Hepatocyte (in vitro differentiated cells): Measurements from ENCODE around the gene PTX4. TPM values are rescaled to one million over a fixed set of nuclear protein-coding genes. Genes with fewer than 3 reads are reported as not detected.

ENCODE experiments used
- DNase-seq: peaks from one replicate; pipeline ENCODE4 v3.0.0-alpha.2; 2016; ENCODE audit warnings: low spot score
- H2AFZ ChIP-seq: fragments of 200-600 bp; sonication (generic); 2 replicates; pipeline ENCODE4 v1.6.0; 2016; ENCODE audit warnings: antibody characterized with exemption, mild to moderate bottlenecking
- H3K27ac ChIP-seq: fragments of 200-600 bp; sonication (generic); 2 replicates; pipeline ENCODE4 v1.5.1; 2016; ENCODE audit warnings: mild to moderate bottlenecking
- H3K27me3 ChIP-seq: fragments of 200-600 bp; sonication (generic); 2 replicates; pipeline ENCODE4 v1.6.1; 2016
- H3K36me3 ChIP-seq: fragments of 200-600 bp; sonication (generic); replicated peaks from 2 replicates; pipeline ENCODE4 v1.5.1; 2016; ENCODE audit warnings: low read depth; ENCODE audit not compliant: insufficient read depth
- H3K4me1 ChIP-seq: fragments of 200-600 bp; sonication (generic); 2 replicates; pipeline ENCODE4 v1.5.1; 2016; ENCODE audit warnings: mild to moderate bottlenecking, moderate library complexity; ENCODE audit not compliant: insufficient read depth
- H3K4me2 ChIP-seq: fragments of 200-600 bp; sonication (generic); 2 replicates; pipeline ENCODE4 v1.6.0; 2016
- H3K4me3 ChIP-seq: fragments of 200-600 bp; sonication (generic); 2 replicates; pipeline ENCODE4 v1.5.1; 2016; ENCODE audit warnings: mild to moderate bottlenecking
- H3K79me2 ChIP-seq: fragments of 200-600 bp; sonication (generic); 2 replicates; pipeline ENCODE4 v1.6.0; 2017; ENCODE audit warnings: mild to moderate bottlenecking
- H3K9me2 ChIP-seq: fragments of 200-600 bp; sonication (generic); replicated peaks from 2 replicates; pipeline ENCODE4 v1.6.0; 2017; ENCODE audit warnings: mild to moderate bottlenecking; ENCODE audit not compliant: insufficient read depth
- H3K9me3 ChIP-seq: fragments of 200-600 bp; sonication (generic); 2 replicates; pipeline ENCODE4 v1.5.1; 2016; ENCODE audit warnings: low read depth, mild to moderate bottlenecking
- H4K20me1 ChIP-seq: fragments of 200-600 bp; sonication (generic); 2 replicates; pipeline ENCODE4 v1.6.0; 2016; ENCODE audit warnings: mild to moderate bottlenecking; ENCODE audit not compliant: insufficient read depth, poor library complexity, severe bottlenecking
- EZH2 ChIP-seq: fragments of 200-600 bp; sonication (generic); IDR thresholded peaks from 2 replicates; pipeline ENCODE4 v1.6.1; 2016; ENCODE audit warnings: antibody characterized with exemption, mild to moderate bottlenecking, borderline replicate concordance
- EZH2phosphoT487 ChIP-seq: fragments of 200-600 bp; sonication (generic); IDR thresholded peaks from one replicate; pipeline ENCODE4 v1.6.1; 2018; ENCODE audit warnings: antibody characterized with exemption, mild to moderate bottlenecking, low read depth, moderate library complexity; ENCODE audit not compliant: unreplicated experiment, severe bottlenecking
- WGBS: methylation state at CpG from one replicate; pipeline ENCODE4 v1.1.6; 2016; ENCODE audit warnings: low lambda C conversion rate; ENCODE audit errors: missing lambda C conversion rate; 5-methylcytosine and 5-hydroxymethylcytosine counted together
- polyA plus RNA-seq: library from polyadenylated mRNA; unstranded; fragments of >200 nt; fragmentation: Nextera tagmentation; extraction: Ambion mirVana; gene quantifications from 2 replicates; pipeline ENCODE4 v1.2.1, GENCODE V29; 2016
- total RNA-seq: library from RNA; depleted of rRNA; stranded (reverse); fragments of >200 nt; gene quantifications from 2 replicates; pipeline ENCODE4 v1.2.3, GENCODE V29; 2014
- TF ChIP-seq, protein P1 (sequence below): fragments of 200-600 bp; sonication (generic); IDR thresholded peaks from 2 replicates; pipeline ENCODE4 v1.5.1; 2016; ENCODE audit warnings: antibody characterized with exemption, mild to moderate bottlenecking; ENCODE audit not compliant: poor library complexity

Gene PTX4
- total and polyA plus RNA-seq, 2 experiments from 2014 or later = not detected

DNA sequence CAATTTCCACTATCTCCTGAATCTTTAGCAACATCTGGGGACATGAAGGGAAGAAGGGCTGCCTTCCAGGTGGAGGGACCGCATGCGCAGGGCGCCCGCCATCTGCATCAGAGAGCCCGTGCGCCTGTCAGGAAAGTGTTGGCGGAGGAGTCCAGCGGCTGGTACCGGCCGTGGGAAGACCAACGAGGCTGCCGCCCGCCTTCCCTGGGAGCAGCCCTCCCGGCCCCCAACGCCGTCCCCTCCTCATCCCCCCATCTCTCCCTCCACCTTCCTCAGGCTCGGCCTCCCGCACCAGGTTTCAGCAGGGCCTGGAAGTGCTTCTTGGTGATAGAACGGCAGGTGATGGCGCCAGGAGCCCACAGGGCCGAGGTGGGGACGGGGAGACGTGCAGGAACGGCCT lies 22.7 kb downstream of the PTX4 start:
- no peak overlapping the region for H3K4me2 ChIP-seq
- H3K9me3 ChIP-seq = no peaks in the 10 kb centered on the region
- no peak overlapping the region for H2AFZ ChIP-seq
- H3K4me3 ChIP-seq = no peak overlapping the region
- H3K36me3 ChIP-seq = no peaks in the 10 kb centered on the region
- no peaks in the 10 kb centered on the region for H3K9me2 ChIP-seq
- no peaks in the 10 kb centered on the region for H3K27me3 ChIP-seq
- peaks cover 56% of the 10 kb centered on the region for H3K79me2 ChIP-seq
- no peak for TF ChIP-seq EZH2
- TF ChIP-seq EZH2phosphoT487 = no peak
- TF ChIP-seq, protein P1, sequence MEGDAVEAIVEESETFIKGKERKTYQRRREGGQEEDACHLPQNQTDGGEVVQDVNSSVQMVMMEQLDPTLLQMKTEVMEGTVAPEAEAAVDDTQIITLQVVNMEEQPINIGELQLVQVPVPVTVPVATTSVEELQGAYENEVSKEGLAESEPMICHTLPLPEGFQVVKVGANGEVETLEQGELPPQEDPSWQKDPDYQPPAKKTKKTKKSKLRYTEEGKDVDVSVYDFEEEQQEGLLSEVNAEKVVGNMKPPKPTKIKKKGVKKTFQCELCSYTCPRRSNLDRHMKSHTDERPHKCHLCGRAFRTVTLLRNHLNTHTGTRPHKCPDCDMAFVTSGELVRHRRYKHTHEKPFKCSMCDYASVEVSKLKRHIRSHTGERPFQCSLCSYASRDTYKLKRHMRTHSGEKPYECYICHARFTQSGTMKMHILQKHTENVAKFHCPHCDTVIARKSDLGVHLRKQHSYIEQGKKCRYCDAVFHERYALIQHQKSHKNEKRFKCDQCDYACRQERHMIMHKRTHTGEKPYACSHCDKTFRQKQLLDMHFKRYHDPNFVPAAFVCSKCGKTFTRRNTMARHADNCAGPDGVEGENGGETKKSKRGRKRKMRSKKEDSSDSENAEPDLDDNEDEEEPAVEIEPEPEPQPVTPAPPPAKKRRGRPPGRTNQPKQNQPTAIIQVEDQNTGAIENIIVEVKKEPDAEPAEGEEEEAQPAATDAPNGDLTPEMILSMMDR = no peak
- no peak for DNase-seq
- H4K20me1 ChIP-seq = peaks cover 14% of the 10 kb centered on the region
- H3K4me1 ChIP-seq = no peaks in the 10 kb centered on the region
- WGBS = 93% methylated on average over 20 of the region's 24 CpGs
- no peak overlapping the region for H3K27ac ChIP-seq

DNA sequence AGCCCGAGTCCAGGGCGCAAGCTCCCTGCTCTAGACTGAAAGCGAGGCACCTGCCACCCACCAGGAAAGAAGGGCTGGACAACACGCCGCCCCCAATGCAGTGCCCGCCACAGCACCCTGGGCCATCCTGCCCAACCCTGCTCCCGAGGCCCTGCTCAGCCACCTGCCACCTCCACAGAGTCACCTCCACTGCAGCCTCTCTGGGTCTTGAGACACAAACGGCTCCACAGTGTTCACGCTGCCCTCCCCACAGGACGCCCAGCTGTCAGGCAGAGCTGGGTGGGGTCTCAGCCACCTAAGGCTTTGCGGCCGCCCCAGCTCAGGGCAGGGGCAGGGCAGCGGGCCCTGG lies 23.2 kb downstream of the PTX4 start:
- no peaks in the 10 kb centered on the region for H3K27me3 ChIP-seq
- no peak overlapping the region for H3K4me2 ChIP-seq
- peaks cover 51% of the 10 kb centered on the region for H3K79me2 ChIP-seq
- TF ChIP-seq EZH2 = no peak
- TF ChIP-seq, protein P1 = no peak
- TF ChIP-seq EZH2phosphoT487 = no peak
- DNase-seq = no peak
- H3K27ac ChIP-seq = no peak overlapping the region
- H4K20me1 ChIP-seq = peaks cover 12% of the 10 kb centered on the region
- H3K4me1 ChIP-seq = no peaks in the 10 kb centered on the region
- 94% methylated on average over 13 of the region's 13 CpGs for WGBS
- H3K36me3 ChIP-seq = no peaks in the 10 kb centered on the region
- H2AFZ ChIP-seq = no peak overlapping the region
- no peak overlapping the region for H3K4me3 ChIP-seq
- H3K9me3 ChIP-seq = no peaks in the 10 kb centered on the region
- no peaks in the 10 kb centered on the region for H3K9me2 ChIP-seq

DNA sequence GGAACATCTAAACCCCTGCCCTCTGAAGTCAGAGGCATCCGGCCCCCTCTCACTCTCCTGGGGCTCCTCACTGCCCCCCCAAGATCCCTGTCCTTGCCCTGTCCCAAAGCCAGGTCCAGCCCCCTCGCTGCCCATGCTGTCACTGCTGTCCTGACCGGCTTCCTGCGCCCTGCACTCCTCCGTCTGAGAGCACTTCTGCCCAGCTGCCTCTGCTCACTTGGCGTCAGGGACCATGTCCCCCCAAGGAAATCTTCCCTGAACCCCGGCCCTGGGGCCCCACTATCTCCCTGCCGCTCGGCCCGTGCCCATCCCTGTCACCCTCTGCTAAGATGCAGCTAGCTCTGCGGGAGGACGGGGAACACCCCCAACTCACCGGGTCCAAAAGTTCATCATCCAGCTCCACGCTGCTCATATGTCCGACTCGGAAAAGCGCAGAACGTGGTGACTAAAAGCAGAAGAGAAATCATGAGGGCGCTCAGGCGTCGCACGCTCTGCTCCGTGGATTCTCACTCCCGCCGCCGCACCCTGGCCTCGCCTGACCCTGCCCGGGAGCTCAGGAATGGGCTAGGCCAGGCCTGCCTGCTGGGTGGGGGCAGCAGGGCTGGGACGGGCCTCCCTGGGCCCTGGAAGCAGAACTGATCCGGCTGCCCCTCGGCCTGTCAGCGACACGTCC lies 23.7 kb downstream of the PTX4 start:
- H3K9me2 ChIP-seq = no peaks in the 10 kb centered on the region

DNA sequence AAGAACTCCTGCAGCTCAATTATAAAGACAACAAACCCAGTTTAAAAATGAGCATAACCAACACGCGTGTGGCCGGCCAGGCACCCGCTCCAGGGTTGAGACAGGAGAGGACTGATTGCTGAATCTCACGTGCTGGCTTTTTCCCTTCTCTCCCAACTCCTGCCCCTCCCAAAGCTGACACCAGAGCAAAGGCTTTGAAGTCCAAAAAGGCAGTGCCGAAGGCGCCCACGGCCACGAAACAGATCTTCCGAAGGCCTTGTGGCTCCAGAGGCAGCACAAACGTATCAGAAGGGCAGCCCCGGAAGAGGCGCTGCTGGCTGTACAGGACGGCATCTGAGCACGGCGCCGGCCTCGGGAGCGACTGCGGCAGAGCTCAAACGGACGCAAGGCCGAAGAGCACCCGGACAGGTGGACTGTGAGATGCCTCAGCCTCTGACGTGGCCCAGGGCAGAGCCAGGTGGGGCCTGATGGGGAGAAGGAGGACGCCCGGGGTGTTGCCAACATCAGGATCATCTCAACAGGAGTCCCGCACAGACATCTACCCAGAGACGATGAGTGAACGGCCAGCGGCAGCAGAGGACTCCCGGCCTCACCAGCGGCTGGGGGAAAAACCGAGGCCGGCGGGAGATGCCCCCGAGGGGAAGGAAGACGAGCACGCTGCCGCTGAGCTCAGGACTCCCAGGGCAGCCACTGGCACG lies 24.4 kb downstream of the PTX4 start:
- Histone ChIP-seq H3K4me2 (no peak overlapping the region), H3K27ac (no peak overlapping the region), H3K9me2 (no peaks in the 10 kb centered on the region), H3K27me3 (no peaks in the 10 kb centered on the region), H3K79me2 (peaks cover 39% of the 10 kb centered on the region), H3K36me3 (no peaks in the 10 kb centered on the region), H4K20me1 (peaks cover 11% of the 10 kb centered on the region), H3K9me3 (no peaks in the 10 kb centered on the region), H3K4me1 (no peaks in the 10 kb centered on the region), H3K4me3 (no peak overlapping the region), H2AFZ (no peak overlapping the region)
- DNase-seq = no peak
- TF ChIP-seq EZH2phosphoT487 = no peak
- no peak for TF ChIP-seq EZH2
- TF ChIP-seq, protein P1 = no peak
- 94% methylated on average over 34 of the region's 41 CpGs for WGBS

More for the DNA sequence above, 23.7 kb downstream of the PTX4 start:
- no peaks in the 10 kb centered on the region for H3K4me1 ChIP-seq
- H3K4me2 ChIP-seq = no peak overlapping the region
- peaks cover 12% of the 10 kb centered on the region for H4K20me1 ChIP-seq
- H2AFZ ChIP-seq = no peak overlapping the region
- peaks cover 45% of the 10 kb centered on the region for H3K79me2 ChIP-seq
- WGBS = 94% methylated on average over 33 of the region's 33 CpGs
- H3K9me3 ChIP-seq = no peaks in the 10 kb centered on the region
- TF ChIP-seq EZH2 = no peak
- DNase-seq = no peak
- H3K4me3 ChIP-seq = no peak overlapping the region
- no peaks in the 10 kb centered on the region for H3K36me3 ChIP-seq
- H3K27ac ChIP-seq = no peak overlapping the region
- no peaks in the 10 kb centered on the region for H3K27me3 ChIP-seq
